HFF-Myc (cell line): ENCODE measurements around the gene AP1S3.

Source experiments
- DNase-seq: peaks from one replicate; pipeline ENCODE4 v3.0.0-alpha.2; 2011; ENCODE audit warnings: low read depth; ENCODE audit errors: extremely low read depth
- H3K4me3 ChIP-seq: replicated peaks from 2 replicates; pipeline ENCODE4 v1.5.1; 2011; ENCODE audit warnings: low read depth, mild to moderate bottlenecking, control low read depth, low read length
- TF ChIP-seq, protein P1 (sequence below): IDR thresholded peaks from 2 replicates; pipeline ENCODE4 v1.5.1; 2012; ENCODE audit warnings: mild to moderate bottlenecking, low read depth, low read length, control low read depth; ENCODE audit errors: missing control alignments

AP1S3 gene

GRCh38 chr2:223865124-223865523, 27.7 kb upstream of the AP1S3 start:
- DNase-seq, result no peak
- TF ChIP-seq, protein P1, sequence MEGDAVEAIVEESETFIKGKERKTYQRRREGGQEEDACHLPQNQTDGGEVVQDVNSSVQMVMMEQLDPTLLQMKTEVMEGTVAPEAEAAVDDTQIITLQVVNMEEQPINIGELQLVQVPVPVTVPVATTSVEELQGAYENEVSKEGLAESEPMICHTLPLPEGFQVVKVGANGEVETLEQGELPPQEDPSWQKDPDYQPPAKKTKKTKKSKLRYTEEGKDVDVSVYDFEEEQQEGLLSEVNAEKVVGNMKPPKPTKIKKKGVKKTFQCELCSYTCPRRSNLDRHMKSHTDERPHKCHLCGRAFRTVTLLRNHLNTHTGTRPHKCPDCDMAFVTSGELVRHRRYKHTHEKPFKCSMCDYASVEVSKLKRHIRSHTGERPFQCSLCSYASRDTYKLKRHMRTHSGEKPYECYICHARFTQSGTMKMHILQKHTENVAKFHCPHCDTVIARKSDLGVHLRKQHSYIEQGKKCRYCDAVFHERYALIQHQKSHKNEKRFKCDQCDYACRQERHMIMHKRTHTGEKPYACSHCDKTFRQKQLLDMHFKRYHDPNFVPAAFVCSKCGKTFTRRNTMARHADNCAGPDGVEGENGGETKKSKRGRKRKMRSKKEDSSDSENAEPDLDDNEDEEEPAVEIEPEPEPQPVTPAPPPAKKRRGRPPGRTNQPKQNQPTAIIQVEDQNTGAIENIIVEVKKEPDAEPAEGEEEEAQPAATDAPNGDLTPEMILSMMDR, result no peak
- no peak overlapping the region for H3K4me3 ChIP-seq

DNA sequence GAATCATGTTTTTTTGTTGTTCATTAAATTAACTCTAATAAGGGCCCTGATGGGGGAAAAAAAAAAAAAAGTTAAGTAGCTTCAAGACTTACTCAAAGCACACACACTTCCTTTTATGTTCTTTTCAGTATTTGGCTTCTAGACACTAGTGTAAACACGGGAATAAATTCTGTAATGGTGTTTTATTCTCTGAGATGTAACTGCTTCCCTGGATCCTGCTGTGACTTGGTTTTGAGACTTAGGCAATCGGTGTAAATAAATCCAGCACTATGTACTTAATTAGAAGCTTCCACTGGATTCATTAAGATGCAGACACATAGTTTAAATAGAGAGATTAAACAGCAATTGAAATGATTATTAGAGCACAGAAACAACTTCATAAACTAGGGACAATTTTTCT, 26.1 kb upstream of the AP1S3 start:
- TF ChIP-seq, protein P1, result no peak
- DNase-seq, result no peak

GRCh38 chr2:223860809-223861738, 23.7 kb upstream of the AP1S3 start:
- TF ChIP-seq, protein P1, result no peak
- no peak overlapping the region for H3K4me3 ChIP-seq
- no peak for DNase-seq

More for the DNA sequence above, 26.1 kb upstream of the AP1S3 start:
- H3K4me3 ChIP-seq, result no peak overlapping the region

DNA sequence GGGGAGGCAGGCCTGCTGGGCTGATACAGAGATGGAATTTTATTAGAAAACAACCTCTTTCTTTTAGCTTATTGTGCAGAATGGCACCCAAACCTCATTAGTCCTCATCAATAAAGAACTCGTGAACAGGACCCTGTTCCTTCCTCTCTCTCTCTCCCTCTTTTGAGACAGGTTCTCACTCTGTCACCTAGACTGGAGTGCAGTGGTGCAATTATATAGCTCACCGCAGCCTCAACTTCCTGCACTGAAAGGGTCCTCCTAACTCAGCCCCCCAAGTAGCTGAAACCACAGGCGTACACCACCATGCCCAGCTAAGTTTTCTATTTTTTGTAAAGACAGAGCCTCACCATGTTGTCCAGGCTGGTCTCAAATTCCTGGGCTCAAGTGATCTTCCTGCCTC, 21.7 kb upstream of the AP1S3 start:
- no peak overlapping the region for H3K4me3 ChIP-seq
- DNase-seq, result no peak
- TF ChIP-seq, protein P1, result no peak

DNA sequence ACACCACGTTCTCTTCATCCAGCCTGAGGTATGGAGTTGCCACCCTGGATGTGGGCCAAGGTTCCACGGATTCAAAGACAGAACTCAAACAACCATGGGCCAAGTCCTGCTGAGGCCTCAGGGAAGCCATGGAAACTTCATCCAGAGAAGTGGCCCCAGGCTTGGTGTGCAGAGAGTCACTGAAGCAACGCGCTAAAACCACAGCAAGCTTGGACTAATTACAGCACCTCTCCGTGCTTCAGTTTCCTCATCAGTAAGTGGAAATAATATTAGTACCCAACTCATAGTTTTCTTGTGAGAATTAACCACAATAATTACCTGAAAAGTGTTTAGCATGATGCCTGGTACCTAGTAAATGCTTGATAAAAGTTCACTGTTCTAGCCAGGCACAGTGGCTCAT, 19.2 kb upstream of the AP1S3 start:
- DNase-seq, result no peak
- H3K4me3 ChIP-seq, result no peak overlapping the region
- TF ChIP-seq, protein P1, result no peak

- DNase-seq, result no peak
- H3K4me3 ChIP-seq, result no peak overlapping the region
- TF ChIP-seq, protein P1, result no peak
These were observed 18.6 kb upstream of the AP1S3 start for GRCh38 chr2:223856021-223856420.
